ENCODE data around the gene TMEM134. TPM values are rescaled to one million over a fixed set of nuclear protein-coding genes. Genes with fewer than 3 reads are reported as not detected.

Gene TMEM134
- total RNA-seq, 1 experiment from 2014 or later, result 73.5 TPM

- Histone ChIP-seq H3K9me3 (ENCODE audit: low read length) (no peaks in the 10 kb centered on the region), H3K27ac (ENCODE audit: low read length) (no peak overlapping the region), H4K20me1 (ENCODE audit: low read length) (no peaks in the 10 kb centered on the region), H3K27me3 (ENCODE audit: low read length) (no peaks in the 10 kb centered on the region), H3K9ac (ENCODE audit: low read length) (no peak overlapping the region), H3K4me3 (ENCODE audit: low read length) (no peak overlapping the region), H3K4me2 (ENCODE audit: low read length) (no peak overlapping the region), H3K4me1 (ENCODE audit: insufficient read depth, low read length) (0 out of 2 replicates have a peak, but pooled peaks cover 6% of the 10 kb centered on the region), H3K79me2 (ENCODE audit: low read length) (0 out of 2 replicates have a peak, but pooled peaks cover 6% of the 10 kb centered on the region), H3K36me3 (ENCODE audit: low read depth, low read length) (peaks cover 8% of the 10 kb centered on the region; the same call in 1 of the 2 replicates), H2AFZ (ENCODE audit: low read length) (no peak overlapping the region), H3F3A (ENCODE audit: low read length, unreplicated experiment) (peaks cover 9% of the 10 kb centered on the region), H3K9me2 (replicated peaks; ENCODE audit: low read length) (no peaks in the 10 kb centered on the region)
- POLR2A ChIA-PET (ENCODE audit: unreplicated experiment), result no interaction called here
- BruUV-seq (replicated peaks), result no TSS peak
- no peak for TF ChIP-seq EZH2 (IDR thresholded peaks at IDR 0.05; ENCODE audit: low read length, unreplicated experiment)
- TF ChIP-seq, protein P1, sequence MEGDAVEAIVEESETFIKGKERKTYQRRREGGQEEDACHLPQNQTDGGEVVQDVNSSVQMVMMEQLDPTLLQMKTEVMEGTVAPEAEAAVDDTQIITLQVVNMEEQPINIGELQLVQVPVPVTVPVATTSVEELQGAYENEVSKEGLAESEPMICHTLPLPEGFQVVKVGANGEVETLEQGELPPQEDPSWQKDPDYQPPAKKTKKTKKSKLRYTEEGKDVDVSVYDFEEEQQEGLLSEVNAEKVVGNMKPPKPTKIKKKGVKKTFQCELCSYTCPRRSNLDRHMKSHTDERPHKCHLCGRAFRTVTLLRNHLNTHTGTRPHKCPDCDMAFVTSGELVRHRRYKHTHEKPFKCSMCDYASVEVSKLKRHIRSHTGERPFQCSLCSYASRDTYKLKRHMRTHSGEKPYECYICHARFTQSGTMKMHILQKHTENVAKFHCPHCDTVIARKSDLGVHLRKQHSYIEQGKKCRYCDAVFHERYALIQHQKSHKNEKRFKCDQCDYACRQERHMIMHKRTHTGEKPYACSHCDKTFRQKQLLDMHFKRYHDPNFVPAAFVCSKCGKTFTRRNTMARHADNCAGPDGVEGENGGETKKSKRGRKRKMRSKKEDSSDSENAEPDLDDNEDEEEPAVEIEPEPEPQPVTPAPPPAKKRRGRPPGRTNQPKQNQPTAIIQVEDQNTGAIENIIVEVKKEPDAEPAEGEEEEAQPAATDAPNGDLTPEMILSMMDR (conservative IDR thresholded peaks at IDR 0.05; ENCODE audit: low read depth, low read length), result no peak
- no peak for TF ChIP-seq EZH2phosphoT487 (IDR thresholded peaks at IDR 0.05; ENCODE audit: borderline replicate concordance, low read length)
- no peak for DNase-seq
- CTCF ChIA-PET, result no interaction called here
- no peak for ATAC-seq
- intact Hi-C loops (cut with micrococcal nuclease), result no loop called here
These were observed 28.6 kb downstream of the TMEM134 start for GRCh38 chr11:67440229-67441097.

DNA sequence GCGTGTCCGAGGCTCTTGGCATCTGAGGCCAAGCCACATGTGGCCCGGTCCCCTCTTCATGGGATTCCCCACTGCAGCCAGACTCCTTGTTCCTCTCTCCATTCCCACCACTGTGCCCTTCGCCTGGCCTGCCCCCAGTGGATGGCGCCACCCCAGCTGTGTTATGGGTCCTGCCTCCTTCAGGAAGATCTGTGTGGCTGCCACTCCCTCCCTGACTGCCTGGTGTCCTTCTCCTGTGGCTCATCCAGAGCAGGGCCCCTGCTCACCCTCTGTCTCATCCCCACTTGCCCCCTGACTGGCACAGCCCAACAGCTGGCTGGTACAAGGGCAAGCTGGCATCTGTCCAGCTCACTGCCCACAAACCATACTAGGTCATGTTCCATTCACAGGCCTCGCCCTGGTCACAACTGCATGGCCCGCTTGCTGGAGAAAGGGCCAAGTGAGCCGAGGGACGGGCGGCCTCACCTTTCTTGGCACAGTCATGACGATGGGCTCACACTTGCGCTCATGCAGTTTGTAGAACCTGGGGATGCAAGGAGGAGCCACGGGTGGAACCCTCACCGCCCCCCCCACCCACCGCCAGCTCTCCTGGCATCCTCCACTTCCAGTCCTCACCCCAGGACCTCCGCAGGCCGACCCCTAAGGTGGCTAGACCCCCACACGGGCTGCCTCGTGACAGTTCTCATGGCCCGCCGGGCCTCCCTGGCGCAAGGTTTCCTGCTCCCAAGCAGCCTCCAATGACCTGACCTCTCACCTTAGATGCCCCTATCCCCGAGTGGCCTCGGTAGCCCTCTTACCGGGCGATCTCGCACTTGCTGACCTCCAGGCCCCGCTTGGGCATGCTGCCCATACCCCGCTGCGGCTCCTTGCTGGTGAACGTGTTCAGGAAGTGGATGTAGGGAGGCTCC is 29.5 kb downstream of the TMEM134 start:
- Histone ChIP-seq H2AFZ (ENCODE audit: low read length) (no peak overlapping the region), H3K4me2 (ENCODE audit: low read length) (no peak overlapping the region), H3K4me1 (ENCODE audit: insufficient read depth, low read length) (0 out of 2 replicates have a peak, but pooled peaks cover 6% of the 10 kb centered on the region), H3K27ac (ENCODE audit: low read length) (no peak overlapping the region), H3K27me3 (ENCODE audit: low read length) (no peaks in the 10 kb centered on the region), H3K4me3 (ENCODE audit: low read length) (no peak overlapping the region), H3F3A (ENCODE audit: low read length, unreplicated experiment) (peaks cover 9% of the 10 kb centered on the region), H3K79me2 (ENCODE audit: low read length) (0 out of 2 replicates have a peak, but pooled peaks cover 6% of the 10 kb centered on the region), H3K9ac (ENCODE audit: low read length) (no peak overlapping the region), H3K9me2 (replicated peaks; ENCODE audit: low read length) (no peaks in the 10 kb centered on the region), H4K20me1 (ENCODE audit: low read length) (no peaks in the 10 kb centered on the region), H3K9me3 (ENCODE audit: low read length) (no peaks in the 10 kb centered on the region), H3K36me3 (ENCODE audit: low read depth, low read length) (peaks cover 10% of the 10 kb centered on the region; the same call in 1 of the 2 replicates)
- DNase-seq (peak; percentile 36), ATAC-seq (peak; percentile 19)
- intact Hi-C loops (cut with micrococcal nuclease), result no loop called here
- no peak for TF ChIP-seq EZH2phosphoT487 (IDR thresholded peaks at IDR 0.05; ENCODE audit: borderline replicate concordance, low read length)
- TF ChIP-seq, protein P1 (conservative IDR thresholded peaks at IDR 0.05; ENCODE audit: low read depth, low read length), result peak; percentile 64
- POLR2A ChIA-PET (ENCODE audit: unreplicated experiment), result interaction anchor here (0.7 kb wide), 1 partner anchor 11 kb away, joined by 3 read pairs; no protein-coding TSS in a partner anchor
- CTCF ChIA-PET, result no interaction called here
- no TSS peak for BruUV-seq (replicated peaks)
